Ovary (tissue), 3 donors: ENCODE results near the gene SLC30A5.
"Not testable (repeated sequence)": the region's sequence is repeated elsewhere in the genome, so short reads cannot be mapped to it uniquely, and the experiment has no call there.

Experiments
- CTCF ChIP-seq, 3 donors: fragments of 450-650 bp in 2 of 3; fragments of 200-600 bp in 1 of 3; IDR thresholded peaks; one replicate each; pipeline versions ENCODE4 v1.5.1 to v1.8.0; 2016 to 2022; ENCODE audit warnings: antibody characterized with exemption in 3 of 3, mild to moderate bottlenecking in 1 of 3
- EP300 ChIP-seq: sonication (generic); formaldehyde crosslinking; IDR thresholded peaks from one replicate; pipeline ENCODE4 v1.6.1; 2017; ENCODE audit warnings: antibody characterized with exemption
- donor health status: DM: no; HTN: no; CAD: no.

- not testable (repeated sequence) for TF ChIP-seq CTCF (IDR thresholded peaks at IDR 0.05); EP300
Measured at GRCh38 chr5:69088006-69088405, 5.8 kb upstream of the SLC30A5 start.
